Measurements from ENCODE around the gene CDPF1.

CDPF1 gene, protein sequence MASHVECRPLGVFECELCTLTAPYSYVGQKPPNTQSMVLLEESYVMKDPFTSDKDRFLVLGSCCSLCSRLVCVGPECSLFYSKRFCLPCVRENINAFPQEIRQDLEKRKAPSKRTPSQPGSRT

DNA sequence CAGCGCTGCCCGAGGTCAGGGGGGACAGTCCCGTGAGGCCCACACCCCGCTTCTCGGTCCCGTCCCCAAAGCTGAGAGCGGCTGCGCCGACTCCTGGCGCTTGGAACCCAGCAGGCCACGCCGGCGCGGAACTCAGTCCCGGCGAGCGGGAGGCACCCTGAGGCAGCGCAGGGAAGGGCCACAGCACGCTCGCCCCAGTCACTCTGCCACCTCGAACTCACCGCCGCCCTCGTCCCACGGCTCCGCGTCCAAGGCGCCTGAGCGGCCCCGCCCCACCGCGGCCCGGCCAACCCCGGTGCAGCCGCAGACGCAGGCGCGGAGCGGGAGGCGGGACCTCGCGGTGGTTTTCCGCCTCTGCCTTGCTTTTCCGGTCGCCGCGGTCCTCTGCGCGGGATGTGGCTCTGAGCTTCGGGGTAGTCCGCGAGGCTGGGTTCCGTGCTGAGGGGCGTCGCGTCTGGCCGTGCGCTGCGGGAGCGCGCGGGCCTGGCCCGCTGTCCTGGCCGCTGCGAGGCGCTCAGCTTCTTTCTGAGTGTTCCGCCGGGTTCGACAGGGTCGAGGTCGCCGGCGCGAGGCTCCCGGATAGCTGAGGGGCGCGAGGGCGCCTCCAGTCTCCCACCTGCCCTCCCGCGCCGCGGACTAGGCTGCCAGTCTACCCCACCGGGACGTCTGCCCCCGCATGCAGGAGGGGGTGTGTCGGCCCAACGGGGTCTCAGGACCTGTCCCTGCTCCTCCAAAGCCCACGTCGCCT, at the start of gene CDPF1:
CDPF1 (minus strand) TSS at position 259 of the 748 bp plus-strand sequence. CDS start 2,009 bp downstream, outside the sequence.
- DNase-seq (ENCODE audit: low read depth): peak; percentile 72

DNA sequence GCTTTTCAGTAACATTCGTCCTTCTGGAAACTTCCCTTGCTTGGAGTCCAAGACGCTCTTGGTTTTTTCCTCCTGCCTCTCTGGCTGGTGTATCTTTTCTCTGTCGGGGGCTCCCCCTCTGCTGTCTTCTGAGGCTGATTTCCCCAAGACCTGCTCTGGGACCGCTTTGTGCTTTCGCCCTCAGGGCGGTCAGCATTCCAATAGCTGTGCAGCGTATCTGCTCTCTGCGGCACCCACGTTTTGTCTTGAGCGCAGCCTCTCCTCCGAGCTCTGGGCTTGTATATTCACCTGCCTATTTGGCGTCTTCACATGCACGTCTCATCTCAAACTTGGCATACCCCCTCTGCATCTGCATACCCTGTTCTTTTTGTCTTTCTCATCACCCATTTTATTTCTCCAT, 49.0 kb upstream of the CDPF1 start:
- DNase-seq (ENCODE audit: low read depth): no peak

DNA sequence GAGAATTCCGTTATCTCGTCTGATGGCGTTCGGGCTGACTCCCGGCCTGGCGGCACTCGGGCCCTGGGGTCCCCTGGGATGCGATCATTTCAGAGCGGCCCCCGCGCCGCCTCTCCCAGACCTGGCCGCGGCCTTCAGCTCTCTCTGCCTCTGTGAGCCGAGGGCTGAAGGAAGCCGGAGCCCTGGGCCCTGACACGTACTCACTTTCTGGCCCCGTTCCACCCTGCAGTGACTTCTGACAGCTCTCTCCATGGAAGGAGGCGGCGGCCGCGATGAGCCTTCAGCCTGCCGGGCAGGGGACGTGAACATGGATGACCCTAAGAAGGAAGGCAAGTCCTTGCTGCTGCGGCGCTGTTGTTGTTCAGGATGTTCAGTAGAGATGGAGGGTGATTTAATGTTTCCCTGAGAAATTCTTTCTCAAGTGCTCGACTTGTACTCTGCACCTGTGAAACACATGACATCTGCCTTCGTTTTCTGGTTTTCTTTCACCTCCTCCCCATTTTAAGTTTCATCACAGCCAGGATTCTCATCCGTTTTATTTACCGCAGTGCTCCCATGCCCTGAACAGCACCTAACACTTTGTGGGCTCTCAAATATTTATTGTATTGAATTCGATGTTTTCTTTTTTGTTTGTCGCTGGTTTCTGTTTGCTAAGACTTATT, 47.2 kb upstream of the CDPF1 start:
- peak; percentile 21 for DNase-seq (ENCODE audit: low read depth)

DNA sequence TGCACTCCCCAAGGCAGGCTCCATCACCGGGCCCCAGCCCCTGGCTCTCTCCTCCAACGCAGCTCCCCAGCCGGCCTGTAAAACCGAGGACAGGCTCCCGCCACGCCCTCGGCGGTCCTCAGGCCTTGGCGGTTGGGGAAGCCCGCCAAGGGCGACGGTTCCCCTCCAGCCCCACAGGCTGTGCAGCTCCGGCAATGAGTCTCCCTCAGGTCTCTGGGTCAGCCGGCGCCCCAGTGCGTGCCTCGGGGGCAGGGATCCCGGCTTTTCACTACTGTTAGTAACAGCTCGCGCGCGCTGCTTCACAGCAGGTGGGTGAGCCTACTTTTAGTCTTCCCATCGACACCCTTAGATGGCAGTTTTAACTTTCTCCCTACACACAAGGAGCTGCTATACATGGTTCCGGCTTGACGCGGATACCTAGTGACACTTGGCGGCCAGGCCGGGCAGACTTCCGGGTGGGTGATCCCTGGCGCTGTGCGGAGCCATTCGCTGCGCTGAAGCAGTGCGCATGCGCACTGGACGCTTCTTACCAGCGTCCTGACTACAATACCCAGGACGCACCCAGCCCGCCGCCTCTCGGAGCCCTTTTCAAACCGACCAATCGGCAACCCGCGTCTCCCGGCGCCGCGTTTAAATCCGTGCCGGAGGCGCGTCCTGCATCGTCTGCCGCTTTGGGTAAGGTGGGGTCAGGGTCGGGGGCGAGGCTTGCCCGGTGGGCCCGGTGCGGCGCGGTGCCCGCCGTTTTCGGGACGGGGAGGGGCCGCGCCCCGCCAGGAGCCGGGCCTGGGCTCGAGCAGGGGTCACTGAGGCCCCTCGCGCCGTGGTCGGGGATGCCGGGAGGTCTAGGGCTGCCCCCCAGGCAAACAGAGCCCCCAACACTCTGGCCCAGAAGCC, 46.4 kb upstream of the CDPF1 start, which contains the start of gene GTSE1:
GTSE1 (plus strand) TSS at position 614 of the 894 bp plus-strand sequence. CDS start 531 bp downstream, outside the sequence.
- DNase-seq (ENCODE audit: low read depth): peak; percentile 93

DNA sequence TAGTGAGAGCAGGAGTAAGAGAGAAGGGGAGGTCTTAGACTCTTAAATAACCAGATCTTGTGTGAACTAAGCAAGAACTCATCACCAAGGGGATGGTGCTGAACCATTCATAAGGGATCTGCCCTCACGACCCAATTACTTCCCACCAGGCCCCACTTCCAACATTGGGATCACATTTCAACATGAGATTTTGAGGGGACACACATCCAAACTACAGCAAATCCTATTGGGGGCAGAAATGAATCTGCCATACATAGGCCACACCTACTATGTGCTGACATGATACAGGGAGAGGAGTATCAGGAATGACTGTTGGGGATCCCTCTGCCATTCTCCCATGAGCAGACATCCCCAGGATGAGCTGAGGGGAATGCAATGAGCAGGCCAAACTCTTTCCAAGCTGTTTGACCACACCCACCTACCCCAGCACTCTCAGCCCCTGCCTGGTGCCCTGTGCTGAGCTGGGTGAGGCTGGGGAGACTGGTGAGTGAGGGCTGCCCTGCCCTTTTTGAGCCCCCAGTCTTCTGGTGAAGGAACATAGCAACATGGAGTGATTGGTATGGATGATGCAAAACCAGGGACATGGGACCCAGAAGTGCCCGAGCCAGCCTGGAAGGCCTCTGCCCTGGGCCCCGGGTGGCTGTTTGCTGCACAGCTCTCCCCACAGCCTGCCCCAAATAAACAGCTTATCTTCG, 45.3 kb upstream of the CDPF1 start:
- no peak for DNase-seq (ENCODE audit: low read depth)

DNA sequence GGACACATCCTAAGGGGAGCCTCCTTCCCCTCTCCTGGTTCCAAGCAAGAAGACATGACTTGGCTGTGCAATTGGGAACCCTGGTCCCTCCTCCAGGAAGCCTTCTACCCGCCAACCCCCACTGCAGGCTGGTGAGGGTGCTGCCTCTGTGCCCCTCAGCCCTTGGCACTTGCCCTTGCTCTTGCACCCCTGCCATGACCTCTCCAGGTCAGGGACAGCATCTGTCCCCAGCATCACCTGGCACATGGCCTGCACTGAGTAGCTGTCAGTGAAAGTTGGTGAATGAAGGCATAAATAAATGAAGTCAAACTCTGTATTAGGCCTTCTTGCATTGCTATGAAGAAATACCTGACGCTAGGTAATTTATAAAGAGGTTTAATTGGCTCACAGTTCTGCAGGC, 44.7 kb upstream of the CDPF1 start:
- DNase-seq (ENCODE audit: low read depth): no peak

DNA sequence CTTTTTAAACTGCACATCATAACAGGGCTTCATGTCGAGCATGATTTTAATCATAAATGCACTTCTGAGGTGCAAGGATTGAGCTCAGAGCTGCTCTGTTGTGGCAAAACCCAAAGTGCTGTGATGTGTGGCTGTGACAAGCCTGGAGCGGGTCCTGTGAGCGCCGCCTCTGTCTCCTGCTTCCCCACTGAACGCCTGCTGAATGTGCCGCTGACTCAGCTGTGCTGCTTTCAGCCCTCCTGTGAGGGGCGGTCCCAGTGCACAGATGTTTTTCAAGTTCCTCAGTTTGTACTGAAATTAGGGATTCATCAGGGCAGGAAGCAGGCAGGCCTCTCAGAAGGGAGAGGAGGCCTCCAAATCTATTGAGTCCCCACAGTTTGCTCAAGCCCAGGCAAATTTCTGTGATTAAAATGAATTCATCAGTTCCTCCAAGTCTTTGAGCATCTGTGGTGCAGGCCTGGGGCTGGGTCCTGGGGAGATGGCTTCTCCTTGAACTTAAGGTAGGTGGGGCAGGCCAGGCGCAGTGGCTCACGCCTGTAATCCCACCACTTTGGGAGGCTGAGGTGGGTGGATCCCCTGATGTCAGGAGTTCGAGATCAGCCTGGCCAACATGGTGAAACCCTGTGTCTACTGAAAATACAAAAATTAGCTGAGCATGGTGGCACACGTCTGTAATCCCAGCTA, 43.6 kb upstream of the CDPF1 start:
- DNase-seq (ENCODE audit: low read depth): peak; percentile 62

DNA sequence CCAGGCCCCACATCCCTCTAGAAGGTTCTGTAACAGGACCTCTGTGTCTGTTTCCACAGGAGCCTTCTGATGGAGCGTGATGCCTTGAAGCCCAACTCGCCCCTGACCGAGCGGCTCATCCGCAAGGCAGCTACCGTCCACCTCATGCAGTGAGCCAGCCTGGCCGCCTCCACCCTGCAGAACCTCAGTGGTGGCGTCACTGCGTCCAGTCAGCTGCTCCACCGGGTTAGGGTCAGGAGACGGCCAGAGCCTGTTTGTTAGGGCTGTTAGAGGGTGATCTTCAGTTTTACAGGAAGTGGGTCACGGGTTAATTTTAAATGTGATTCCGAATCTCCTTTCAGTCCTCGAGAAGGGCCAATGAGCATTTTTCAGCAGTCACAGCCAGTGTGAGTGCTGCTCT, 42.6 kb upstream of the CDPF1 start:
- DNase-seq (ENCODE audit: low read depth): no peak

DNA sequence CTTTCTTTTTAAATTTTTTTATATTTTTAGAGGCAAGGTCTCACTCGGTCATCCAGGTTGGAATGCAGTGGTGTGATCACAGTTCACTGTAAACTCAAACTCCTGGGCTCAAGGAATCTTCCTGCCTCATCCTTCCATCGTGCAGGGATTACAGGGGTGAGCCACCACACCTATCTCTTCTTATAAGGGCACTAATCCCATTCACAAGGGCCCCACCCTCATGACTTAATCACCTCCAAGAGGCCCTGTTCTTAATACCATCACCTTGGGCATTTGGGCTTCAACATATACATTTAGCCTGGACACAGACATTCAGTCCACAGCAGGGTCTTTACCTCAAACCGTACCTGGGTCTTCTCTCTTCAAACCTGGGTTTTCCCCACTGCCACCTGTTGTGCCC, 42.1 kb upstream of the CDPF1 start:
- no peak for DNase-seq (ENCODE audit: low read depth)

DNA sequence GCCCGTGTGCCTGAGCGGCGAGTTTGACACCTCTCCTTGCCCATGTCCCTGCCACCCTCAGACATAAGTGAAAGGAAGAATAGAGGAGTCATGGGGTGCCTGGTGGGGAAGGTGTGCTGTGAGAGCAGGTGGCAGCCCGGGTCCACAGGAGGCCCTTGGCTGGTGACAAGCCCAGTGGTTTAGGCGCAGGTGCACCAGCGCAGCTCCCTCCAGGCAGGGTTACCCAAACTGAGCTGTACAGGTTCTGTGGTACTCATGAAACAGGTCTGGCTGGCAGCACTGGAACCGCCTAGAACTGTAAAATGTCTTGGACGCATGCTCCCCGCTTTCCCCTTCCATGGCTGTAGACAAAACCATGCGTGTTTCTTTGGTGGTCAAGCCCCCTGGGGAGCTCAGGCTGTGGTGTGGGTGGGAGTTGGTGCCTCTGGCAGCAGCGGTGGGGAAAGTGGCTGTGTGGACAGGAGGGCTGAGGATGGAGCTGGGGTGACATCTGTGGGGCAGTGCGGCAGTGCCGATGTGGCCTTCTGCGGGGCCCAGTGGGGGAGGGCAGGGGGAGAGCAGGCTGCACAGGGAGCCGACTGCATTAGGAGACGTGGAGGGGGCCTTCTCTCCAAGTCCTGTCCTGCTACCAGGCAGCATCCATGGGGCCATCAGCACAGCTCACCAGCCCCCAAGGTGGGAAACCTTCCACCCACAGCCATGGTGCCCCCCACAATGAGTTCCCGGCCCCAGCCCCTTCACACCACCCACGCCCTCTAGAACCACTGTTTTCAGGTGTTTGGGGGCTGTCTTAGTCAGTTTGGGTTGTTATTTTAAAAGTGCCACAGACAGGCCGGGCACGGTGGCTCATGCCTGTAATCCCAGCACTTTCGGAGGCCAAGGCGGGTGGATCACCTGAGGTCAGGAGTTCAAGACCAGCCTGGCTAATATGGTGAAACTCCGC, 41.0 kb upstream of the CDPF1 start:
- DNase-seq (ENCODE audit: low read depth): no peak

DNA sequence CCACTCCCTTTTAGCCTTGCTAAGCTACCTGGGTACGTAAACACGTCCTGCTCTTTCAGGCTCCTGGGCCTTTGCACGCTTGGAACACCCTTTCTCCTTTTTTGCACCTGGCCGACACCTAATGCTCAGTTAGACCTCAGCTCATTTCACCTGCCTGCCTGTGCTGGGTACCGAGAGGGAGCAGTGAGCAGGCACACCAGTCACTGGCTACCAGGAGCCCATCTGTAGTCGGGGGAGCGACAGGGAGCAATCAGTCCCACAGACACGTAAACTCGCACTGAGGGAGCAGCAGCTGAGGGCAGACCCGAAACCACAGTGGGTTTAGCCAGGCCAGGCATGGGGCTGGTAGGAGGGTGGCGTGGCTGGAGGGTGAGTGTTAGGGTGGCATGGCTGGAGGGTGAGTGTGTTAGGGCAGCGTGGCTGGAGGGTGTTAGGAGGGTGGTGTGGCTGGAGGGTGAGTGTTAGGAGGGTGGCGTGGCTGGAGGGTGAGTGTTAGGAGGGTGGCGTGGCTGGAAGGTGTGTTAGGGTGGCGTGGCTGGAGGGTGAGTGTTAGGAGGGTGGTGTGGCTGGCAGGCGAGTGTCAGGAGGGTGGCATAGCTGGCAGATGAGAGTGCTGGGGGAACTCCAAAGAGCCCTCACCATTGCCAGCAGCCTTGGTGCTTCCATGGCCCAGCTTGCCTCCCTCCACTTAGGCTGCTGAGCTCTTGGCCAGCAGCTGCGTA, 40.2 kb upstream of the CDPF1 start:
- DNase-seq (ENCODE audit: low read depth): no peak

DNA sequence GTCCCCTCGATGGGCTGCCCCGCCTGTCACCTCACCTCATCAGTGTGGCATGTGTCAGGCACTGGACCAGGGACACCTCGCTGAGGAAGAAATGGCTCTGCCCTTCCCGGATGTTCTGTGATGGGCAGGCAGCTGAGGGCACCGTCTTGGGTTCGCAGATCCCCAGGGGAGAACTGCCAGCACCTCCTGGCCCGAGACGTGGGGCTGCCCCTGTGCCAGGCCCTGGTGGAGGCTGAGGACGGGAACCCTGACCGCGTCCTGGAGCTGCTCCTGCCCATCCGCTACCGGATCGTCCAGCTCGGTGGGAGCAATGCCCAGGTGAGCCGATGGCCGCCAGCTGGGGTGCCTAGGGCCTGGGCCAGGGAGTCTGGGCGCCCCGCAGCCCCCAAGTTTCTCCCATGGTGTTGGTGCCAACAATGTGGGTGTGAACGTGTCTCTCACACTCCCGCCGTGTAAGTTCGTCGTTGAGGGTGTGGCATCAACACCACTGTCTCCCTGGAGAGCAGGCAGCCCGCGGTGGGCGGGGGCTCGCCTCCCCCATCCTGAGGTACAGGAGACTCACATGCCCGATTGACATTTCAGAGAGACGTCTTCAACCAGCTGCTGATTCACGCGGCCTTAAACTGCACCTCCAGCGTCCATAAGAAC, 39.3 kb upstream of the CDPF1 start:
- no peak for DNase-seq (ENCODE audit: low read depth)

DNA sequence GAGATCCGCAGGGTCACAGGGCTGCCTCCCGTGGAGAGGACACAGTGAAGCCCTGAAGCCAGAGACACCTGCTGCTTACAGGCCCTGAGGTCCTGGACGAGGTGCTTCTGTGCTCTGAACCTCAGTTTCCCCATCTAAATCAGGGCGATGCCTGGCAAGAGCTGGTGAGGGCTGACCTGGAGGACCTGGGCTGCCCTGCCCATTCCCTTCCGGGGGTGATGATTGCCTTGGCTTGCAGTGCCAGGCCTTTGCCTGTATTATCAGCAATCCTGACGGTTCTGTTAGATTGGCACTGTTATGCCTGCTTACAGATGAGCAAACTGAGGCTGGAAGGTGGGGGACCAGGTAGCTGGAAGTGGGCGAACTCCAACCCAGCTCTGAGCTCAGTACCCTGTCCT, 38.8 kb upstream of the CDPF1 start:
- DNase-seq (ENCODE audit: low read depth): no peak

DNA sequence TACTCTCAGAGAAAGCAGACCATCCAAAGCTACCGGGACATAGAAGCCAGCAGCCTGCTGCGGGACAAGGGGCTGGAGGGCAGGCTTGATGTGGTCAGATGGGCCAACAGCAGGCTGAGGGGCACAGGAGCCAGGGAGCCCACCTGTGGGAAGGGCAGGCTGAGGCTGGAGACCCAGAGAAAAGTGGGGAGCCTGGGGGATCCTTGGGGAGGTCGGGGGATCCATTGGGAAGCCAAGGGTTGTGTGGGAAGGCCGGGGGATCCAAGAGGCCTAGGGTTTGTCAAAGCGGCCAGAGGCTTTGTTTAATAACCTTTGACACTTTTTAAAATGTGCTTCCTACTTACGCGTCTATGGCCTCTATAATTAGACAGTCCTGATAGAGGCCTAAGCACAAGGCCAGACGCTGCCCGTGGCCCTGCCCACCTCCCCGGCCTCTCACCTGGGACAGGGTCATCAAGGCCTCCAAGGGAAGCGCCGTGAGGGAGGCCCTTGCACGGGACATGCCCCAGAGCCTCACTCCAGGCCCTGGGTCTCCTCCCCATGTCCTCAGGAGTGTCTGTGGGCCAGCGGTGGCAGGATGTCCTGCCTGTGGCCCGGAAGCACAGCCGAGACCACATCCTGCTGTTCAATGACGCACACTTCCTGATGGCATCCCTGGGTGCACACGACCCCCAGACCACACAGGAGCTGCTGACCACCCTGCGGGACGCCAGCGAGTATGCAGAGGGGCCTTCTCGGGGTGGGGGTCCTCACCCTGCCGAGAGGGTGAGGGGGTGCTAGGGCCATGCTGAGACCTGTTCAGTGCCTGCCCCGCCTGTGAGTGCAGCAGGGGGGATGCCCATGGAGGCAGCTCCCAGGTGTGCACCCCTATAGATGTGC, 38.0 kb upstream of the CDPF1 start:
- DNase-seq (ENCODE audit: low read depth): no peak

DNA sequence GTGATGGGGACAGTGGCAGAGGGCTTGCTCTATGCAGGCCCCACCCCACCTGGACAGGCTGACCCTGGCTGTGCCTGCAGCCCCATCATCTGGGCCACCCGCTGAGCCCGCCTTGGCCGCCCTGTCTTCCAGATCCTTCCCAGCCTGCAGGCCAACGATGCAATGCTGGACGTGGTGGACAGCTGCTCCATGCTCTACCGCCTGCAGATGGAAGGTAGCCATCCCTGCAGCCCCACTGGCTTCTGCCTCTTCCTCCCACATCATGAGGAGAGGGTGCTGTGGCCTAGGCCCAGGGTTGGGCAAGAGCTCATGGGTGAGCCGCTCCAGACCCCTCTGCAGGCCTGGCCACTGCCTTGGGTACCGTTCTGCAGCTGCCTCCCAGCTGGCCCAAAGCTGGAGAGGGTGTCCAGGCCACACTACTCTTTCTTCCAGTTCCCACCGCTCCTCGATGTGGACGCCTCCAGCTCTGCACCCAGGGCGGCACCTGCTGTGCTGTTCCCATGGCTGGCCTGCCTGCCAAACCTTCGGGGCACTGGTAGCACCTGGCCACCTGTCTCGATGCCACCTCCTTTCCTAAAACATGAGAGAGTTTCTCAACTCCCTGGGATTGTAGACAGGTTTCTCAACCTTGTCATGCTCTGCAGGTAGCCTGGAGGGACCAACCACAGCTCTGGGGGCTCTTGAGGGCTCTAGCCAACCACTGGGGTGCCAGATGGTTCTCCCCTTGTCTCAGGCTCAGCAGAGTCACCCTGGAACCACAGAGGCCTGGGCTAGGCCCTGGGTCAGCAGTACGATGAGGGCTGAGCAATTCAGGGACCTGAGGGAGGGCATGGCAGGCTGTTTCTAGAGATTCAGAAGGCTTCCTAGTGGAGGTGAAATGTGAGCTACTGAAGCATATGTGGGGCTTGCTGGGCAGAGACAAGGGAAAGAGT, 37.1 kb upstream of the CDPF1 start:
- no peak for DNase-seq (ENCODE audit: low read depth)

DNA sequence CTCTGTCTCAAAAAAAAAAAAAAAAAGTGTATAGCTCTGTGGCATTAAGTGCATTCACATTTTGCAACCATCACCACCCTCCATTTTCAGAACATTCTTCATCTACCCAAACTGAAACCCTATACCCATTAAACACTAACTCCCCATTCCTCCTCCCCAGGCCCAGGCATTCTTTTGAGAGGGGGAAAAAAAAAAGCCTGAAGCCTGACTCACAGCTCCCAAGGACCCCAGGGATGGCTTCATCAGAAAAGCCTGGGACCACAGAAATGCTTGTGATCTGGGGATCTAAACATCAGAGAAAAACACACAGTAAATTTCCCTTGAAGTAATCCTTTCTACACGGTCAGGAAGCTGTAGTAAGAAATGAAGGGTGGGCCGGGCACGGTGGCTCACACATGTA, 35.9 kb upstream of the CDPF1 start:
- no peak for DNase-seq (ENCODE audit: low read depth)

Data from GM04504 (cell line).